H1 (cell line): ENCODE results near the gene PDE8A. TPM values are rescaled to one million over a fixed set of nuclear protein-coding genes. Genes with fewer than 3 reads are reported as not detected.

ENCODE experiments used
- CTCF ChIA-PET: fragments of 300-600 bp; sonication (Branson Sonifier 250); formaldehyde crosslinking; loops from one replicate; lab custom pipeline; 2021; ENCODE audit not compliant: partially characterized antibody; lab: Charles Lee
- POLR2A ChIA-PET: fragments of 300-600 bp; sonication (Branson Sonifier 250); formaldehyde crosslinking; loops from one replicate; lab custom pipeline; 2021; ENCODE audit warnings: inconsistent platforms; ENCODE audit not compliant: partially characterized antibody; lab: Charles Lee
- DNase-seq, 2 experiments: peaks; one replicate each; pipeline versions ENCODE4 v3.0.0 to v3.0.0-alpha.2; 2010 to 2022; ENCODE audit warnings: low spot score in 2 of 2, low read depth in 1 of 2, mixed read lengths in 1 of 2
- FAIRE-seq: peaks from 2 replicates; lab custom pipeline; 2011; peaks lifted over from hg19 to GRCh38; lab: Jason Lieb, UNC
- H2AFZ ChIP-seq: 2 replicates; pipeline ENCODE4 v1.8.1; 2012; ENCODE audit warnings: low read length, inconsistent platforms
- H2AK5ac ChIP-seq: 2 replicates; pipeline ENCODE4 v1.6.1; 2013; ENCODE audit warnings: low read depth, low read length
- H2BK120ac ChIP-seq: replicated peaks from 2 replicates; pipeline ENCODE3; 2013; ENCODE audit warnings: low read depth, low read length, inconsistent platforms
- H2BK12ac ChIP-seq: 2 replicates; pipeline ENCODE4 v1.6.1; 2013; ENCODE audit warnings: low read depth, low read length
- H2BK15ac ChIP-seq: 2 replicates; pipeline ENCODE4 v1.6.1; 2013; ENCODE audit warnings: low read length
- H2BK20ac ChIP-seq: 2 replicates; pipeline ENCODE4 v1.6.1; 2013; ENCODE audit warnings: low read length
- H2BK5ac ChIP-seq: 2 replicates; pipeline ENCODE4 v1.6.1; 2013; ENCODE audit warnings: low read depth, low read length
- H3K14ac ChIP-seq: 2 replicates; pipeline ENCODE4 v1.6.1; 2013; ENCODE audit warnings: inconsistent platforms; ENCODE audit not compliant: insufficient read length
- H3K18ac ChIP-seq: 2 replicates; pipeline ENCODE4 v1.6.1; 2013; ENCODE audit warnings: low read length; ENCODE audit errors: extremely low read depth
- H3K23ac ChIP-seq: 2 replicates; pipeline ENCODE4 v1.6.1; 2013; ENCODE audit warnings: inconsistent platforms; ENCODE audit not compliant: insufficient read length
- H3K23me2 ChIP-seq: 2 replicates; pipeline ENCODE4 v1.6.1; 2013; ENCODE audit warnings: low read depth, low read length
- H3K27ac ChIP-seq: 2 replicates; pipeline ENCODE4 v1.6.1; 2011; ENCODE audit warnings: low read depth, low read length, inconsistent platforms
- H3K27me3 ChIP-seq, 4 experiments: replicated peaks in 1 of 4; 1 replicate in 1 of 4; 2 replicates in 3 of 4; pipeline versions ENCODE4 v1.6.1 to v1.8.1; 2011 to 2013; ENCODE audit warnings: low read length in 3 of 4, mild to moderate bottlenecking in 3 of 4, inconsistent platforms in 2 of 4, mixed read lengths in 2 of 4, moderate library complexity in 1 of 4; ENCODE audit not compliant: control insufficient read depth in 3 of 4, insufficient read depth in 3 of 4; ENCODE audit errors: extremely low read depth in 1 of 4
- H3K36me3 ChIP-seq, 4 experiments: 2 replicates each; pipeline versions ENCODE4 v1.6.1 to v1.8.1; 2011 to 2013; ENCODE audit warnings: mild to moderate bottlenecking in 4 of 4, low read length in 3 of 4, moderate library complexity in 2 of 4, control low read depth in 1 of 4, inconsistent platforms in 1 of 4; ENCODE audit not compliant: insufficient read depth in 4 of 4, control insufficient read depth in 2 of 4
- H3K4ac ChIP-seq: replicated peaks from 2 replicates; pipeline ENCODE3; 2013; ENCODE audit warnings: low read length, low read depth, mixed read lengths, inconsistent platforms; ENCODE audit not compliant: insufficient read length
- H3K4me1 ChIP-seq, 4 experiments: replicated peaks in 1 of 4; 1 replicate in 1 of 4; 2 replicates in 3 of 4; pipeline versions ENCODE4 v1.6.1 to v1.8.1; 2011 to 2013; ENCODE audit warnings: low read length in 3 of 4, inconsistent platforms in 2 of 4, mixed read lengths in 1 of 4; ENCODE audit not compliant: insufficient read depth in 4 of 4, control insufficient read depth in 3 of 4
- H3K4me2 ChIP-seq, 2 experiments: 2 replicates each; pipeline versions ENCODE4 v1.6.1 to v1.8.1; 2011 to 2013; ENCODE audit warnings: low read depth in 2 of 2, low read length in 2 of 2, control low read depth in 1 of 2, inconsistent platforms in 1 of 2, mild to moderate bottlenecking in 1 of 2; ENCODE audit not compliant: insufficient read depth in 1 of 2
- H3K4me3 ChIP-seq, 4 experiments: fragments of 200-600, 300-600 bp in 1 of 4; sonication (generic), shearing (Covaris generic), sonication (Bioruptor Twin) in 1 of 4; 2 replicates each; pipeline versions ENCODE4 v1.5.1 to v1.8.1; 2011 to 2016; ENCODE audit warnings: low read length in 4 of 4, low read depth in 3 of 4, control low read depth in 2 of 4, inconsistent platforms in 2 of 4, mild to moderate bottlenecking in 2 of 4, mixed read lengths in 1 of 4, moderate library complexity in 1 of 4; ENCODE audit not compliant: insufficient read depth in 2 of 4; ENCODE audit errors: extremely low read depth in 1 of 4
- H3K56ac ChIP-seq: replicated peaks from 2 replicates; pipeline ENCODE3; 2013; ENCODE audit warnings: low read depth, mild to moderate bottlenecking, mixed read lengths, low read length, inconsistent platforms; ENCODE audit not compliant: insufficient read length
- H3K79me1 ChIP-seq: 2 replicates; pipeline ENCODE4 v1.6.1; 2013; ENCODE audit warnings: low read depth, low read length, control low read depth
- H3K79me2 ChIP-seq, 2 experiments: 2 replicates each; pipeline versions ENCODE4 v1.6.1 to v1.8.1; 2012 to 2013; ENCODE audit warnings: low read length in 2 of 2, mild to moderate bottlenecking in 2 of 2, inconsistent platforms in 1 of 2; ENCODE audit not compliant: insufficient read depth in 2 of 2, control insufficient read depth in 1 of 2
- H3K9ac ChIP-seq, 4 experiments: replicated peaks in 1 of 4; 1 replicate in 1 of 4; 2 replicates in 3 of 4; pipeline versions ENCODE4 v1.6.1 to v1.8.1; 2011 to 2013; ENCODE audit warnings: low read depth in 3 of 4, low read length in 3 of 4, control low read depth in 2 of 4, mild to moderate bottlenecking in 2 of 4, moderate library complexity in 2 of 4, inconsistent platforms in 1 of 4; ENCODE audit errors: extremely low read depth in 1 of 4
- H3K9me3 ChIP-seq, 2 experiments: 2 replicates each; pipeline versions ENCODE4 v1.6.1 to v1.8.1; 2012 to 2013; ENCODE audit warnings: mild to moderate bottlenecking in 2 of 2, moderate library complexity in 2 of 2, control low read depth in 1 of 2, inconsistent platforms in 1 of 2, low read depth in 1 of 2, low read length in 1 of 2, mixed read lengths in 1 of 2; ENCODE audit not compliant: insufficient read depth in 2 of 2
- H4K20me1 ChIP-seq, 2 experiments: replicated peaks in 1 of 2; 2 replicates each; pipeline versions ENCODE3 to v1.8.1; 2011 to 2013; ENCODE audit warnings: inconsistent platforms in 2 of 2, low read length in 2 of 2, mild to moderate bottlenecking in 1 of 2; ENCODE audit not compliant: insufficient read depth in 2 of 2, control insufficient read depth in 1 of 2
- H4K5ac ChIP-seq: 2 replicates; pipeline ENCODE4 v1.6.1; 2013; ENCODE audit warnings: low read length, low read depth, mixed read lengths, inconsistent platforms; ENCODE audit not compliant: insufficient read length
- H4K8ac ChIP-seq: 2 replicates; pipeline ENCODE4 v1.8.0; 2013; ENCODE audit warnings: mild to moderate bottlenecking, moderate library complexity, low read length, inconsistent platforms; ENCODE audit not compliant: insufficient read depth; ENCODE audit errors: extremely low read depth
- H4K91ac ChIP-seq: replicated peaks from 2 replicates; pipeline ENCODE3; 2013; ENCODE audit warnings: low read length, mixed read lengths, inconsistent platforms; ENCODE audit not compliant: insufficient read length
- BRCA1 ChIP-seq: IDR thresholded peaks from 2 replicates; pipeline ENCODE4 v1.6.1; 2012; ENCODE audit warnings: low read depth, low read length, improper control_type of control experiment
- CHD1 ChIP-seq: IDR thresholded peaks from 2 replicates; pipeline ENCODE4 v1.6.1; 2012; ENCODE audit warnings: low read depth, low read length, improper control_type of control experiment
- CHD2 ChIP-seq: IDR thresholded peaks from 2 replicates; pipeline ENCODE4 v1.6.1; 2012; ENCODE audit warnings: low read length, improper control_type of control experiment
- HDAC6 ChIP-seq: IDR thresholded peaks from one replicate; pipeline ENCODE4 v1.7.1; 2012; ENCODE audit warnings: low read depth, mild to moderate bottlenecking, inconsistent platforms, low read length, moderate library complexity
- JUND ChIP-seq: IDR thresholded peaks from 2 replicates; pipeline ENCODE4 v1.6.1; 2011; ENCODE audit warnings: mild to moderate bottlenecking, improper control_type of control experiment, low read length
- NANOG ChIP-seq: IDR thresholded peaks from 2 replicates; pipeline ENCODE4 v1.6.1; 2011; ENCODE audit warnings: low read length, low read depth, mild to moderate bottlenecking, inconsistent platforms; ENCODE audit not compliant: insufficient read depth, poor library complexity, severe bottlenecking
- POLR2A ChIP-seq, 2 experiments: IDR thresholded peaks; 1 replicate in 1 of 2; 2 replicates in 1 of 2; pipeline ENCODE4 v1.6.1; 2011; ENCODE audit warnings: low read depth in 2 of 2, low read length in 2 of 2, mild to moderate bottlenecking in 2 of 2; ENCODE audit errors: control extremely low read depth in 1 of 2
- POU5F1 ChIP-seq: IDR thresholded peaks from 2 replicates; pipeline ENCODE4 v1.6.1; 2011; ENCODE audit warnings: low read depth, mild to moderate bottlenecking, low read length, moderate library complexity
- SIN3A ChIP-seq, 2 experiments: IDR thresholded peaks in 1 of 2; conservative IDR thresholded peaks in 1 of 2; 2 replicates each; pipeline ENCODE4 v1.6.1; 2011 to 2012; ENCODE audit warnings: low read length in 2 of 2, improper control_type of control experiment in 1 of 2, low read depth in 1 of 2, mild to moderate bottlenecking in 1 of 2
- SIRT6 ChIP-seq: IDR thresholded peaks from one replicate; pipeline ENCODE4 v1.7.1; 2012; ENCODE audit warnings: low read length, inconsistent platforms
- SUZ12 ChIP-seq: fragments of 200-600 bp; sonication (generic); IDR thresholded peaks from 2 replicates; pipeline ENCODE4 v1.6.1; 2012; ENCODE audit warnings: mild to moderate bottlenecking, inconsistent platforms, low read length, moderate library complexity, mixed read lengths
- TCF12 ChIP-seq: IDR thresholded peaks from 2 replicates; pipeline ENCODE4 v1.6.1; 2011; ENCODE audit warnings: low read depth, mild to moderate bottlenecking, low read length
- YY1 ChIP-seq: IDR thresholded peaks from 2 replicates; pipeline ENCODE4 v1.6.1; 2011; ENCODE audit warnings: low read depth, mild to moderate bottlenecking, low read length
- WGBS, 2 experiments: shearing (Covaris generic) in 1 of 2; methylation state at CpG; one replicate each; pipeline versions ENCODE4 v1.1.6 to v1.1.7; 2013 to 2015; ENCODE audit warnings: low lambda C conversion rate in 2 of 2, mixed read lengths in 2 of 2, inconsistent platforms in 1 of 2, low coverage in 1 of 2, missing lambda C conversion rate in 1 of 2; ENCODE audit not compliant: insufficient replicate concordance in 2 of 2, insufficient coverage in 1 of 2, insufficient read length in 1 of 2; ENCODE audit errors: extremely low coverage in 1 of 2, missing lambda C conversion rate in 1 of 2; 5-methylcytosine and 5-hydroxymethylcytosine counted together
- polyA plus RNA-seq, 7 experiments: library from polyadenylated mRNA; depleted of rRNA in 3 of 7; stranded (reverse) in 5 of 7; unstranded in 2 of 7; fragments of >200 nt in 5 of 7; fragments of 200-250 nt in 2 of 7; gene quantifications; 1 replicate in 5 of 7; 2 replicates in 1 of 7; 4 replicates in 1 of 7; pipeline versions ENCODE4 v1.2.1 to v1.2.3, GENCODE V29; 2011 to 2013; ENCODE audit warnings: missing spikeins in 2 of 7, mixed read lengths in 2 of 7
- total RNA-seq: library from RNA; stranded (reverse); fragmentation: NEBNext Ultra II Directional; extraction: Animal tissue kit (Norgen Biotek cat#: 25700); gene quantifications from 2 replicates; pipeline ENCODE4 v1.2.1, GENCODE V29; 2021
- TF ChIP-seq, protein P1 (sequence below): IDR thresholded peaks from 2 replicates; pipeline ENCODE4 v1.6.1; 2012; ENCODE audit warnings: inconsistent platforms

The PDE8A gene
- total and polyA plus RNA-seq, 2 of the 8 experiments (the other 6 are each of a cell fraction or from before 2014, with no cell fraction given): 6.9 to 7.8 TPM

DNA sequence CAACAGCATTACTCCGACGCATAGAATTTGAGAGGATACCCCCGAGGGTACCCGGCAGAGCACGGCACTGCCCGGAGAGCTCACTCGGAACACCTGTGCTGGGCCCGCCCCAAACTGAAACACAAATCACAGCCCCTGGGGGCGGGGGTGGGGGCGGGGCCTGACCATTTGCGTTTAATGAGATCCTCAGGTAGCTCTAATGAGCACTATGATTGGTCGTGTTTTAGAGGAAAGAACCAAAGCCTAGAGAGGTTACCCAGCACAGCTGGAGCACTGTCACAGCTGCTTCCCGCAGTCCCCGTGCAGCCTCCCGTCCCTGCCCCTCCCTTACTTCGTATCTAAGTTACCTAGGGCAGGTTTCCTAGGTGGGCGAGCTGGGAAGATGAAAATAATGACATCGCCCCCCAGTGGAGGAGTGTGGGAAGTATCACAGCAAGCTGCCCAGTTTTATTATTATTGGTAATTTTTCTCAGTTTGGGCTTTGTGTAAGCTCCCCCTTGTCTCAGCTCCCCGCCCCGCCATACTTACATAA is 187.1 kb downstream of the PDE8A start:
- Histone ChIP-seq H4K8ac (no peak overlapping the region), H4K20me1 (no peaks in the 10 kb centered on the region), H3K4me3 (peak overlapping the region; percentile 28 to 55 (median 36); a peak in 6 of 8 replicates), H2BK120ac (no peak overlapping the region), H2AK5ac (no peak overlapping the region), H3K79me2 (no peaks in the 10 kb centered on the region), H3K23ac (no peak overlapping the region), H3K9ac (no peak overlapping the region), H4K91ac (no peak overlapping the region), H2BK20ac (no peak overlapping the region), H2AFZ (no peak overlapping the region; the same call in 1 of the 2 replicates), H3K23me2 (no peaks in the 10 kb centered on the region), H3K36me3 (peaks cover 0 to 6% (median 0%) of the 10 kb centered on the region in 4 experiments; a peak in 1 of 8 replicates), H3K4ac (no peak overlapping the region), H2BK12ac (no peak overlapping the region), H3K56ac (no peak overlapping the region), H3K27me3 (no peaks in the 10 kb centered on the region), H3K18ac (no peak overlapping the region; the same call in 1 of the 2 replicates), H3K27ac (no peak overlapping the region), H3K9me3 (peaks cover 25 to 26% of the 10 kb centered on the region in 2 experiments), H3K79me1 (no peaks in the 10 kb centered on the region), H2BK5ac (no peak overlapping the region), H2BK15ac (no peak overlapping the region), H4K5ac (no peak overlapping the region), H3K4me2 (peak overlapping the region; percentile 60 to 76), H3K4me1 (no peaks in the 10 kb centered on the region), H3K14ac (no peak overlapping the region)
- FAIRE-seq: no peak
- WGBS, 2 experiments: 11% methylated on average over 17 of the region's 20 CpGs; no CpG with 5 or more reads in 1 of the 2 experiments
- ChIA-PET POLR2A (interaction anchor here (0.8 to 1.0 kb wide), 3 partner anchors 9 to 188 kb away, joined by 3 read pairs; no protein-coding TSS in a partner anchor), CTCF (interaction anchor here (0.6 to 2.1 kb wide), 27 partner anchors 9 to 526 kb away, joined by 3 to 10 read pairs (median 4); no protein-coding TSS in a partner anchor)
- DNase-seq: peak; percentile 72 to 82
- TF ChIP-seq NANOG (no peak), YY1 (peak; percentile 65), CHD1 (no peak), HDAC6 (no peak), SIN3A (conservative IDR thresholded peaks at IDR 0.05 in 1 of 2, IDR thresholded peaks at IDR 0.05 in 1 of 2; ENCODE audit: low read depth in 1 of 2, low read length in 2 of 2) (peak; percentile 89 to 92), POLR2A (IDR thresholded peaks at IDR 0.05; ENCODE audit: control extremely low read depth in 1 of 2, low read depth in 2 of 2, low read length in 2 of 2) (no peak), POU5F1 (no peak), CHD2 (no peak), SUZ12 (no peak), JUND (no peak), TCF12 (peak; percentile 84; the same call in 1 of the 2 replicates), SIRT6 (no peak), BRCA1 (no peak)
- TF ChIP-seq, protein P1, sequence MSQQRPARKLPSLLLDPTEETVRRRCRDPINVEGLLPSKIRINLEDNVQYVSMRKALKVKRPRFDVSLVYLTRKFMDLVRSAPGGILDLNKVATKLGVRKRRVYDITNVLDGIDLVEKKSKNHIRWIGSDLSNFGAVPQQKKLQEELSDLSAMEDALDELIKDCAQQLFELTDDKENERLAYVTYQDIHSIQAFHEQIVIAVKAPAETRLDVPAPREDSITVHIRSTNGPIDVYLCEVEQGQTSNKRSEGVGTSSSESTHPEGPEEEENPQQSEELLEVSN: no peak
